OCI-LY7 (cell line): ENCODE results near the gene SCCPDH. TPM values are rescaled to one million over a fixed set of nuclear protein-coding genes. Genes with fewer than 3 reads are reported as not detected.

ENCODE experiments used
- BruUV-seq: library from RNA; stranded (reverse); fragments of 400-500 nt; replicated peaks from 2 replicates; lab custom pipeline; 2021; lab: Mats Ljungman, UMichigan
- CTCF ChIA-PET: fragments of 300-600 bp; sonication (Branson Sonifier 250); formaldehyde crosslinking; loops from one replicate; lab custom pipeline; 2022; ENCODE audit warnings: antibody characterized with exemption; ENCODE audit not compliant: unreplicated experiment; lab: Charles Lee
- POLR2A ChIA-PET: fragments of 300-600 bp; sonication (Branson Sonifier 250); formaldehyde crosslinking; loops from one replicate; lab custom pipeline; 2022; ENCODE audit warnings: antibody characterized with exemption; lab: Charles Lee
- DNase-seq: peaks from one replicate; pipeline ENCODE4 v3.0.0-alpha.2; 2015; ENCODE audit warnings: low spot score
- H2AFZ ChIP-seq: fragments of 200-600 bp; sonication (generic), shearing (Covaris generic); 2 replicates; pipeline ENCODE4 v1.6.1; 2014; ENCODE audit warnings: mild to moderate bottlenecking, antibody characterized with exemption, low read length, moderate library complexity
- H3K27ac ChIP-seq: fragments of 200-600 bp; sonication (generic); 2 replicates; pipeline ENCODE4 v1.5.1; 2014; ENCODE audit warnings: mixed run types, low read depth, mild to moderate bottlenecking, moderate library complexity, low read length, inconsistent platforms; ENCODE audit not compliant: poor library complexity, severe bottlenecking
- H3K36me3 ChIP-seq: fragments of 200-600 bp; sonication (generic); 2 replicates; pipeline ENCODE4 v1.6.1; 2014; ENCODE audit warnings: mild to moderate bottlenecking, antibody characterized with exemption, low read length, moderate library complexity, mixed read lengths; ENCODE audit not compliant: insufficient read depth
- H3K4me1 ChIP-seq: fragments of 200-600 bp; sonication (generic); 2 replicates; pipeline ENCODE4 v1.5.1; 2014; ENCODE audit warnings: mild to moderate bottlenecking, low read length; ENCODE audit not compliant: insufficient read depth, poor library complexity, severe bottlenecking
- H3K4me2 ChIP-seq: fragments of 200-600 bp; sonication (generic); 2 replicates; pipeline ENCODE4 v1.6.1; 2014; ENCODE audit warnings: mild to moderate bottlenecking, low read length
- H3K4me3 ChIP-seq: fragments of 200-600 bp; sonication (generic); 2 replicates; pipeline ENCODE4 v1.5.1; 2014; ENCODE audit warnings: mild to moderate bottlenecking, low read depth, low read length; ENCODE audit not compliant: poor library complexity, severe bottlenecking
- H3K79me2 ChIP-seq: fragments of 200-600 bp; sonication (generic); 2 replicates; pipeline ENCODE4 v1.6.1; 2016; ENCODE audit warnings: low read depth, mild to moderate bottlenecking, low read length, moderate library complexity, mixed read lengths; ENCODE audit not compliant: insufficient read depth
- H3K9me2 ChIP-seq: fragments of 200-600 bp; sonication (generic); 2 replicates; pipeline ENCODE4 v1.6.1; 2016; ENCODE audit warnings: mild to moderate bottlenecking, low read length, mixed read lengths; ENCODE audit not compliant: insufficient read depth
- H3K9me3 ChIP-seq: fragments of 200-600 bp; sonication (generic); 2 replicates; pipeline ENCODE4 v1.6.1; 2014; ENCODE audit warnings: mild to moderate bottlenecking, mixed run types, low read length, mixed read lengths
- H4K20me1 ChIP-seq: fragments of 200-600 bp; sonication (generic); 2 replicates; pipeline ENCODE4 v1.6.1; 2014; ENCODE audit warnings: mild to moderate bottlenecking, antibody characterized with exemption, low read length, moderate library complexity, mixed read lengths; ENCODE audit not compliant: insufficient read depth
- CTCF ChIP-seq: fragments of 200-600 bp; sonication (generic); conservative IDR thresholded peaks from 2 replicates; pipeline ENCODE4 v1.5.1; 2014; ENCODE audit warnings: mild to moderate bottlenecking, antibody characterized with exemption, low read length, moderate library complexity, mixed read lengths
- EZH2phosphoT487 ChIP-seq: fragments of 200-600 bp; sonication (generic); IDR thresholded peaks from 2 replicates; pipeline ENCODE4 v1.6.1; 2018; ENCODE audit warnings: low read depth, borderline replicate concordance, mild to moderate bottlenecking, mixed run types, antibody characterized with exemption, low read length, moderate library complexity, mixed read lengths
- intact Hi-C: fragments of 100-400 bp; cut with micrococcal nuclease; formaldehyde crosslinking; loops from one replicate; pipeline ENCODE4 v1.10.0; 2022; ENCODE audit not compliant: unreplicated experiment
- small RNA-seq: library from RNA; depleted of rRNA; stranded (forward); fragments of <200 nt; gene quantifications from one replicate; pipeline ENCODE3, GENCODE V24; 2014
- total RNA-seq, 2 experiments: library from RNA; depleted of rRNA in 1 of 2; stranded (reverse); fragments of >200 nt in 1 of 2; shearing (Covaris generic) in 1 of 2; gene quantifications; 2 replicates each; pipeline ENCODE4 v1.2.3, GENCODE V29; 2014 to 2022

SCCPDH gene
- total RNA-seq, 2 experiments from 2014 or later: 1.8 to 12.2 TPM

DNA sequence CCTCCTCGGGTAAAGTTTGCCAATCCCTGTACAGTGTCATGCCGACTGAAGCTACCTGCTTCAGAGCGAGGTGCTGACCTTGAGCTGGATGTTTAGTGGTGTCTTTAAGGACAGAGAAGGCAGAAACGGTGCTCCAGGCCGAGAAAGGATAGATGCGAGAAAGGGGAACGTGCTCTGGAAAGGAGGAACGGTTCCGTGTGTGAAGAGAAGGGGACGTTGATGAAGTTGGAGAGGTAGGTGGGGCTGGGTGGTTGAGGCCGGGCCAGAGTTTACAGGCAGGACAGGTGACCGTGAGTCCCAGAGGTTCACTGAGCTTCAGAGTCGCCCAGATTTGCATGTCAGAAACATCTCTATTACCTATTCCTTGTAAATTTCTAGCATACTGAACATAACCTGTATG is 90.7 kb downstream of the SCCPDH start:
- ChIA-PET CTCF (no interaction called here), POLR2A (interaction anchor here (0.6 to 1.5 kb wide), 2 partner anchors 8 to 140 kb away, joined by 4 read pairs; no protein-coding TSS in a partner anchor)
- Histone ChIP-seq H3K4me1 (no peaks in the 10 kb centered on the region), H4K20me1 (no peaks in the 10 kb centered on the region), H3K27ac (no peak overlapping the region), H3K36me3 (no peaks in the 10 kb centered on the region), H3K79me2 (no peaks in the 10 kb centered on the region), H3K4me3 (no peak overlapping the region), H2AFZ (no peak overlapping the region), H3K4me2 (no peak overlapping the region), H3K9me2 (no peaks in the 10 kb centered on the region; the same call in 1 of the 2 replicates), H3K9me3 (no peaks in the 10 kb centered on the region)
- intact Hi-C loops: no loop called here
- DNase-seq: no peak
- no TSS peak for BruUV-seq
- no peak for TF ChIP-seq EZH2phosphoT487
- TF ChIP-seq CTCF: no peak

GRCh38 chr1:246815693-246816270 is 91.6 kb downstream of the SCCPDH start:
- ChIA-PET CTCF (no interaction called here), POLR2A (interaction anchor here (1.5 kb wide), 1 partner anchor 9 kb away, joined by 4 read pairs; no protein-coding TSS in a partner anchor)
- DNase-seq: no peak
- Histone ChIP-seq H3K27ac (no peak overlapping the region), H2AFZ (no peak overlapping the region), H3K36me3 (no peaks in the 10 kb centered on the region), H3K4me3 (no peak overlapping the region), H3K9me2 (no peaks in the 10 kb centered on the region; the same call in 1 of the 2 replicates), H3K4me1 (no peaks in the 10 kb centered on the region), H3K9me3 (no peaks in the 10 kb centered on the region), H4K20me1 (no peaks in the 10 kb centered on the region), H3K4me2 (no peak overlapping the region), H3K79me2 (no peaks in the 10 kb centered on the region)
- TF ChIP-seq EZH2phosphoT487 (no peak), CTCF (no peak)
- no TSS peak for BruUV-seq
- intact Hi-C loops: no loop called here

Small RNA genes within 50 kb of the gene (small RNA-seq; reads per million reads assigned to genes)
- not detected for gene AC113174.1

Other genes with a start within 250 kb of the SCCPDH start
- gene SMYD3, start 217.1 kb upstream of the SCCPDH start, total RNA-seq (2014; rRNA removed; shearing (Covaris generic)): 26.6 and 28.9 TPM in 2 replicates
- 32.5 and 34.5 TPM in 2 replicates for gene SMYD3, start 217.1 kb upstream of the SCCPDH start, total RNA-seq (2022)
- 10.7 and 15.0 TPM in 2 replicates for gene TFB2M, start 158.1 kb upstream of the SCCPDH start, total RNA-seq (2014; rRNA removed; shearing (Covaris generic))
- gene TFB2M, start 158.1 kb upstream of the SCCPDH start, total RNA-seq (2022): 13.2 and 17.5 TPM in 2 replicates
- gene CNST, start 158.0 kb upstream of the SCCPDH start, total RNA-seq (2014; rRNA removed; shearing (Covaris generic)): 14.6 and 17.1 TPM in 2 replicates
- gene CNST, start 158.0 kb upstream of the SCCPDH start, total RNA-seq (2022): 25.1 and 27.2 TPM in 2 replicates
- 36.4 and 38.5 TPM in 2 replicates for gene AHCTF1, start 207.5 kb downstream of the SCCPDH start, total RNA-seq (2014; rRNA removed; shearing (Covaris generic))
- 55.8 and 57.7 TPM in 2 replicates for gene AHCTF1, start 207.5 kb downstream of the SCCPDH start, total RNA-seq (2022)